Measurements from ENCODE around the gene POLR1G. TPM values are rescaled to one million over a fixed set of nuclear protein-coding genes. Genes with fewer than 3 reads are reported as not detected.

The POLR1G gene
- total RNA-seq, 1 experiment from 2014 or later = 39.6 TPM

- Histone ChIP-seq H3K4me3 (ENCODE audit: insufficient read depth, low read depth, low read length) (no peak overlapping the region), H3K36me3 (replicated peaks; ENCODE audit: control insufficient read depth, insufficient read depth, low read length) (no peaks in the 10 kb centered on the region), H3K27me3 (ENCODE audit: control insufficient read depth, insufficient read depth, low read length) (peaks cover 5% of the 10 kb centered on the region)
- DNase-seq = peak; percentile 22
These were observed 26.3 kb upstream of the POLR1G start for GRCh38 chr19:45380107-45380506.

GRCh38 chr19:45382426-45382825, 24.0 kb upstream of the POLR1G start:
- Histone ChIP-seq H3K27me3 (ENCODE audit: control insufficient read depth, insufficient read depth, low read length) (peaks cover 18% of the 10 kb centered on the region), H3K4me3 (ENCODE audit: insufficient read depth, low read depth, low read length) (no peak overlapping the region), H3K36me3 (replicated peaks; ENCODE audit: control insufficient read depth, insufficient read depth, low read length) (no peaks in the 10 kb centered on the region)
- peak; percentile 47 for DNase-seq

- Histone ChIP-seq H3K27me3 (ENCODE audit: control insufficient read depth, insufficient read depth, low read length) (peaks cover 18% of the 10 kb centered on the region), H3K4me3 (ENCODE audit: insufficient read depth, low read depth, low read length) (peak overlapping the region; percentile 23), H3K36me3 (replicated peaks; ENCODE audit: control insufficient read depth, insufficient read depth, low read length) (no peaks in the 10 kb centered on the region)
- peak; percentile 80 for DNase-seq
These were observed 20.8 kb upstream of the POLR1G start for GRCh38 chr19:45385392-45386221.

- Histone ChIP-seq H3K27me3 (ENCODE audit: control insufficient read depth, insufficient read depth, low read length) (peaks cover 9% of the 10 kb centered on the region), H3K4me3 (ENCODE audit: insufficient read depth, low read depth, low read length) (no peak overlapping the region), H3K36me3 (replicated peaks; ENCODE audit: control insufficient read depth, insufficient read depth, low read length) (no peaks in the 10 kb centered on the region)
- peak; percentile 80 for DNase-seq
These were observed 15.1 kb upstream of the POLR1G start for GRCh38 chr19:45391346-45391745.

- Histone ChIP-seq H3K27me3 (ENCODE audit: control insufficient read depth, insufficient read depth, low read length) (peaks cover 13% of the 10 kb centered on the region), H3K36me3 (replicated peaks; ENCODE audit: control insufficient read depth, insufficient read depth, low read length) (no peaks in the 10 kb centered on the region), H3K4me3 (ENCODE audit: insufficient read depth, low read depth, low read length) (no peak overlapping the region)
- peak; percentile 35 for DNase-seq
These were observed 14.4 kb upstream of the POLR1G start for GRCh38 chr19:45391871-45392665.

GRCh38 chr19:45395821-45396617, 10.4 kb upstream of the POLR1G start:
- no peaks in the 10 kb centered on the region for H3K36me3 ChIP-seq (replicated peaks; ENCODE audit: control insufficient read depth, insufficient read depth, low read length)
- DNase-seq = peak; percentile 92
- H3K27me3 ChIP-seq (ENCODE audit: control insufficient read depth, insufficient read depth, low read length) = peaks cover 22% of the 10 kb centered on the region
- H3K4me3 ChIP-seq (ENCODE audit: insufficient read depth, low read depth, low read length) = peak overlapping the region; percentile 57

GRCh38 chr19:45400192-45400591, 6.3 kb upstream of the POLR1G start:
- Histone ChIP-seq H3K27me3 (ENCODE audit: control insufficient read depth, insufficient read depth, low read length) (peaks cover 22% of the 10 kb centered on the region), H3K36me3 (replicated peaks; ENCODE audit: control insufficient read depth, insufficient read depth, low read length) (no peaks in the 10 kb centered on the region), H3K4me3 (ENCODE audit: insufficient read depth, low read depth, low read length) (no peak overlapping the region)
- peak; percentile 25 for DNase-seq

GRCh38 chr19:45401815-45402214, 4.6 kb upstream of the POLR1G start:
- DNase-seq = no peak
- Histone ChIP-seq H3K36me3 (replicated peaks; ENCODE audit: control insufficient read depth, insufficient read depth, low read length) (no peaks in the 10 kb centered on the region), H3K27me3 (ENCODE audit: control insufficient read depth, insufficient read depth, low read length) (peaks cover 11% of the 10 kb centered on the region), H3K4me3 (ENCODE audit: insufficient read depth, low read depth, low read length) (no peak overlapping the region)

GRCh38 chr19:45402298-45403061, 4.0 kb upstream of the POLR1G start:
- peaks cover 6% of the 10 kb centered on the region for H3K27me3 ChIP-seq (ENCODE audit: control insufficient read depth, insufficient read depth, low read length)
- no peaks in the 10 kb centered on the region for H3K36me3 ChIP-seq (replicated peaks; ENCODE audit: control insufficient read depth, insufficient read depth, low read length)
- peak overlapping the region; percentile 42 for H3K4me3 ChIP-seq (ENCODE audit: insufficient read depth, low read depth, low read length)
- peak; percentile 95 for DNase-seq

GRCh38 chr19:45403272-45403671, 3.2 kb upstream of the POLR1G start:
- DNase-seq = peak; percentile 29
- Histone ChIP-seq H3K4me3 (ENCODE audit: insufficient read depth, low read depth, low read length) (no peak overlapping the region), H3K36me3 (replicated peaks; ENCODE audit: control insufficient read depth, insufficient read depth, low read length) (no peaks in the 10 kb centered on the region), H3K27me3 (ENCODE audit: control insufficient read depth, insufficient read depth, low read length) (no peaks in the 10 kb centered on the region)

- no peaks in the 10 kb centered on the region for H3K27me3 ChIP-seq (ENCODE audit: control insufficient read depth, insufficient read depth, low read length)
- H3K4me3 ChIP-seq (ENCODE audit: insufficient read depth, low read depth, low read length) = peak overlapping the region; percentile 76
- H3K36me3 ChIP-seq (replicated peaks; ENCODE audit: control insufficient read depth, insufficient read depth, low read length) = peaks cover 1% of the 10 kb centered on the region
- DNase-seq = peak; percentile 88
These were observed 2.5 kb upstream of the POLR1G start for GRCh38 chr19:45403781-45404556.

- Histone ChIP-seq H3K4me3 (ENCODE audit: insufficient read depth, low read depth, low read length) (peak within 1 kb of the TSS; percentile 76), H3K27me3 (ENCODE audit: control insufficient read depth, insufficient read depth, low read length) (no peaks in the 10 kb centered on the region), H3K36me3 (replicated peaks; ENCODE audit: control insufficient read depth, insufficient read depth, low read length) (peaks cover 1% of the 10 kb centered on the region)
- peak; percentile 97 for DNase-seq
These were observed 1.6 kb upstream of the POLR1G start, which contains the start of gene PPP1R13L for GRCh38 chr19:45404557-45405434. PPP1R13L (minus strand) TSS chr19:45405069; CDS start chr19:45398318, 6,751 bp downstream.
